Left ventricle myocardium inferior (tissue), 1 donor: ENCODE data around the gene AKAP8. TPM values are rescaled to one million over a fixed set of nuclear protein-coding genes. Genes with fewer than 3 reads are reported as not detected.

Experiments
- DNase-seq: peaks from one replicate; pipeline ENCODE4 v3.0.0-alpha.2; 2020
- H3K27ac ChIP-seq: fragments of 200-600 bp; replicated peaks from 2 replicates; pipeline ENCODE4 v1.8.0; 2021
- H3K27me3 ChIP-seq: fragments of 200-600 bp; 2 replicates; pipeline ENCODE4 v1.8.0; 2021; ENCODE audit warnings: low read depth
- H3K36me3 ChIP-seq: fragments of 200-600 bp; 2 replicates; pipeline ENCODE4 v1.8.0; 2021
- H3K4me1 ChIP-seq: fragments of 200-600 bp; 2 replicates; pipeline ENCODE4 v1.8.0; 2021
- H3K4me3 ChIP-seq: fragments of 200-600 bp; 2 replicates; pipeline ENCODE4 v1.8.0; 2021; ENCODE audit warnings: mild to moderate bottlenecking, moderate library complexity
- H3K9me3 ChIP-seq: fragments of 200-600 bp; replicated peaks from 2 replicates; pipeline ENCODE4 v1.8.0; 2021
- CTCF ChIP-seq: fragments of 200-600 bp; IDR thresholded peaks from 2 replicates; pipeline ENCODE4 v1.8.0; 2021; ENCODE audit warnings: antibody characterized with exemption, mild to moderate bottlenecking, borderline replicate concordance
- intact Hi-C: fragments of 100-400 bp; cut with micrococcal nuclease; formaldehyde crosslinking; loops from one replicate; pipeline ENCODE4 v1.11.0; 2022
- total RNA-seq: library from RNA; stranded (reverse); fragmentation: NEBNext Ultra II Directional; extraction: Animal tissue kit (Norgen Biotek cat#: 25700); gene quantifications from one replicate; pipeline ENCODE4 v1.2.1, GENCODE V29; 2021
- donor health status: DM: no; HTN: yes; CAD: no; lungs with severe emphysema.

Gene AKAP8
- total RNA-seq, 1 donor from 2014 or later, result 21.8 TPM

GRCh38 chr19:15371786-15372380 is 7.7 kb downstream of the AKAP8 start:
- Histone ChIP-seq H3K27ac (peak overlapping the region; percentile 39), H3K36me3 (peaks cover 74% of the 10 kb centered on the region)

GRCh38 chr19:15371119-15371518 is 8.5 kb downstream of the AKAP8 start:
- Histone ChIP-seq H3K4me3 (no peak overlapping the region), H3K27ac (peak overlapping the region; percentile 39), H3K4me1 (peaks cover 89% of the 10 kb centered on the region), H3K36me3 (peaks cover 81% of the 10 kb centered on the region), H3K27me3 (no peaks in the 10 kb centered on the region), H3K9me3 (no peaks in the 10 kb centered on the region)
- intact Hi-C loops, result loop anchor here (10.0 kb wide), 1 partner anchor 106 kb away; no protein-coding TSS in a partner anchor
- no peak for DNase-seq
- no peak for TF ChIP-seq CTCF

More at GRCh38 chr19:15371786-15372380, 7.7 kb downstream of the AKAP8 start:
- H3K27me3 ChIP-seq, result no peaks in the 10 kb centered on the region
- no peaks in the 10 kb centered on the region for H3K9me3 ChIP-seq
- TF ChIP-seq CTCF, result no peak
- no peak for DNase-seq
- H3K4me3 ChIP-seq, result no peak overlapping the region
- peaks cover 89% of the 10 kb centered on the region for H3K4me1 ChIP-seq
- intact Hi-C loops, result loop anchor here (10.0 kb wide), 1 partner anchor 107 kb away; no protein-coding TSS in a partner anchor

- TF ChIP-seq CTCF, result no peak
- Histone ChIP-seq H3K4me1 (peaks cover 78% of the 10 kb centered on the region), H3K36me3 (peaks cover 97% of the 10 kb centered on the region), H3K27ac (no peak overlapping the region), H3K27me3 (no peaks in the 10 kb centered on the region), H3K9me3 (no peaks in the 10 kb centered on the region), H3K4me3 (no peak overlapping the region)
- DNase-seq, result no peak
- intact Hi-C loops, result no loop called here
Observed at GRCh38 chr19:15369594-15369891, 10.0 kb downstream of the AKAP8 start.

GRCh38 chr19:15368798-15369593 is 10.6 kb downstream of the AKAP8 start:
- peaks cover 73% of the 10 kb centered on the region for H3K4me1 ChIP-seq
- H3K9me3 ChIP-seq, result no peaks in the 10 kb centered on the region
- no peak for DNase-seq
- peaks cover 97% of the 10 kb centered on the region for H3K36me3 ChIP-seq
- no peaks in the 10 kb centered on the region for H3K27me3 ChIP-seq
- TF ChIP-seq CTCF, result no peak
- peak overlapping the region; percentile 85 for H3K27ac ChIP-seq
- H3K4me3 ChIP-seq, result no peak overlapping the region
- intact Hi-C loops, result no loop called here

- Histone ChIP-seq H3K36me3 (peaks cover 89% of the 10 kb centered on the region), H3K27me3 (no peaks in the 10 kb centered on the region), H3K27ac (peak overlapping the region; percentile 85), H3K4me3 (no peak overlapping the region), H3K4me1 (peaks cover 64% of the 10 kb centered on the region), H3K9me3 (no peaks in the 10 kb centered on the region)
- no peak for DNase-seq
- TF ChIP-seq CTCF, result no peak
- intact Hi-C loops, result no loop called here
Observed at GRCh38 chr19:15368051-15368632, 11.4 kb downstream of the AKAP8 start.
